Hepatocyte (in vitro differentiated cells): ENCODE data around the gene SUPT7L. TPM values are rescaled to one million over a fixed set of nuclear protein-coding genes. Genes with fewer than 3 reads are reported as not detected.
A peak's percentile ranks its signal among the peaks of the same experiment; 100 is the strongest.

Experiments used
- DNase-seq: peaks from one replicate; pipeline ENCODE4 v3.0.0-alpha.2; 2016; ENCODE audit warnings: low spot score
- H2AFZ ChIP-seq: fragments of 200-600 bp; sonication (generic); 2 replicates; pipeline ENCODE4 v1.6.0; 2016; ENCODE audit warnings: antibody characterized with exemption, mild to moderate bottlenecking
- H3K27ac ChIP-seq: fragments of 200-600 bp; sonication (generic); 2 replicates; pipeline ENCODE4 v1.5.1; 2016; ENCODE audit warnings: mild to moderate bottlenecking
- H3K27me3 ChIP-seq: fragments of 200-600 bp; sonication (generic); 2 replicates; pipeline ENCODE4 v1.6.1; 2016
- H3K36me3 ChIP-seq: fragments of 200-600 bp; sonication (generic); replicated peaks from 2 replicates; pipeline ENCODE4 v1.5.1; 2016; ENCODE audit warnings: low read depth; ENCODE audit not compliant: insufficient read depth
- H3K4me1 ChIP-seq: fragments of 200-600 bp; sonication (generic); 2 replicates; pipeline ENCODE4 v1.5.1; 2016; ENCODE audit warnings: mild to moderate bottlenecking, moderate library complexity; ENCODE audit not compliant: insufficient read depth
- H3K4me2 ChIP-seq: fragments of 200-600 bp; sonication (generic); 2 replicates; pipeline ENCODE4 v1.6.0; 2016
- H3K4me3 ChIP-seq: fragments of 200-600 bp; sonication (generic); 2 replicates; pipeline ENCODE4 v1.5.1; 2016; ENCODE audit warnings: mild to moderate bottlenecking
- H3K79me2 ChIP-seq: fragments of 200-600 bp; sonication (generic); 2 replicates; pipeline ENCODE4 v1.6.0; 2017; ENCODE audit warnings: mild to moderate bottlenecking
- H3K9me2 ChIP-seq: fragments of 200-600 bp; sonication (generic); replicated peaks from 2 replicates; pipeline ENCODE4 v1.6.0; 2017; ENCODE audit warnings: mild to moderate bottlenecking; ENCODE audit not compliant: insufficient read depth
- H3K9me3 ChIP-seq: fragments of 200-600 bp; sonication (generic); 2 replicates; pipeline ENCODE4 v1.5.1; 2016; ENCODE audit warnings: low read depth, mild to moderate bottlenecking
- H4K20me1 ChIP-seq: fragments of 200-600 bp; sonication (generic); 2 replicates; pipeline ENCODE4 v1.6.0; 2016; ENCODE audit warnings: mild to moderate bottlenecking; ENCODE audit not compliant: insufficient read depth, poor library complexity, severe bottlenecking
- EZH2 ChIP-seq: fragments of 200-600 bp; sonication (generic); IDR thresholded peaks from 2 replicates; pipeline ENCODE4 v1.6.1; 2016; ENCODE audit warnings: antibody characterized with exemption, mild to moderate bottlenecking, borderline replicate concordance
- EZH2phosphoT487 ChIP-seq: fragments of 200-600 bp; sonication (generic); IDR thresholded peaks from one replicate; pipeline ENCODE4 v1.6.1; 2018; ENCODE audit warnings: antibody characterized with exemption, mild to moderate bottlenecking, low read depth, moderate library complexity; ENCODE audit not compliant: unreplicated experiment, severe bottlenecking
- WGBS: methylation state at CpG from one replicate; pipeline ENCODE4 v1.1.6; 2016; ENCODE audit warnings: low lambda C conversion rate; ENCODE audit errors: missing lambda C conversion rate; 5-methylcytosine and 5-hydroxymethylcytosine counted together
- polyA plus RNA-seq: library from polyadenylated mRNA; unstranded; fragments of >200 nt; fragmentation: Nextera tagmentation; extraction: Ambion mirVana; gene quantifications from 2 replicates; pipeline ENCODE4 v1.2.1, GENCODE V29; 2016
- total RNA-seq: library from RNA; depleted of rRNA; stranded (reverse); fragments of >200 nt; gene quantifications from 2 replicates; pipeline ENCODE4 v1.2.3, GENCODE V29; 2014
- TF ChIP-seq, protein P1 (sequence below): fragments of 200-600 bp; sonication (generic); IDR thresholded peaks from 2 replicates; pipeline ENCODE4 v1.5.1; 2016; ENCODE audit warnings: antibody characterized with exemption, mild to moderate bottlenecking; ENCODE audit not compliant: poor library complexity

SUPT7L gene
- total and polyA plus RNA-seq, 2 experiments from 2014 or later: 27.3 to 43.3 TPM

DNA sequence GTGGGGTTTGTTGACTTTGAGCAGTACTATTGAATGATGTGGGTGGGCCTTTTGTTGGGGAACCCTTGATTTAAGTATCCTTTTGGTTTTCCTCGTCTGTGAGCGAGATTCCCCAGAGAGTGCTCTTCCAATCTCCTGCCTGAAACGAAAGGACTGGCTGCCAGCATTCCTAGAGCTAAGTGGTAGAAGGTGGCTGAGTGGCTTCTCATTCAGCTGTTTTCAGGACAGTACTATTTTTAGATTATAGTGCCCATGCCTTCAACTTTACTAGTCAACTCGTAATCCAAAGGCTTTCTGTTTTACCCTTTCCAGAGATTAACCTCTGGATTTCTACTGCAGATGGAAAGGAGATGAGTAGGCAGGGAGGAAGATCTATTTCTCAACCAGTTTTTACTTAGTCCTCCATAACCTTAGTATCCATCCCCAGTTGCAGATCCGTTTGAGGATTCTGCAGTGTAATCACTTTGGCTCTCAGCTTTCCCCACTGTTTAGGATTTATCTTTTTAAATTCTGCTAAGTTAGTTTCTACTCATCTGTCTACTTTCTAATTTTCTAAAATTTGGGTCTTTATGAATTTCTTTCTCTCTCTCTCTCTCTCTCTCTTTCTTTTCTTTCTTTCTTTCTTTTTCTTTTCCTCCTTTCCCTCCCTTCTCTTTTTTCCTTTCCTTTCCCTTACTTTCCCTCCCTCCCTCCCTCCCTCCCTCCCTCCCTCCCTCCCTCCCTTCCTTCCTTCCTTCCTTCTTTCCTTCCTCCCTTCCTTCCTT is 9.5 kb upstream of the SUPT7L start:
- Histone ChIP-seq H3K4me2 (no peak overlapping the region), H3K27me3 (no peaks in the 10 kb centered on the region), H3K79me2 (no peaks in the 10 kb centered on the region), H3K9me3 (no peaks in the 10 kb centered on the region), H3K27ac (no peak overlapping the region), H3K4me1 (no peaks in the 10 kb centered on the region), H3K4me3 (no peak overlapping the region), H3K36me3 (no peaks in the 10 kb centered on the region), H4K20me1 (no peaks in the 10 kb centered on the region), H2AFZ (no peak overlapping the region), H3K9me2 (no peaks in the 10 kb centered on the region)
- no peak for TF ChIP-seq EZH2
- TF ChIP-seq, protein P1, sequence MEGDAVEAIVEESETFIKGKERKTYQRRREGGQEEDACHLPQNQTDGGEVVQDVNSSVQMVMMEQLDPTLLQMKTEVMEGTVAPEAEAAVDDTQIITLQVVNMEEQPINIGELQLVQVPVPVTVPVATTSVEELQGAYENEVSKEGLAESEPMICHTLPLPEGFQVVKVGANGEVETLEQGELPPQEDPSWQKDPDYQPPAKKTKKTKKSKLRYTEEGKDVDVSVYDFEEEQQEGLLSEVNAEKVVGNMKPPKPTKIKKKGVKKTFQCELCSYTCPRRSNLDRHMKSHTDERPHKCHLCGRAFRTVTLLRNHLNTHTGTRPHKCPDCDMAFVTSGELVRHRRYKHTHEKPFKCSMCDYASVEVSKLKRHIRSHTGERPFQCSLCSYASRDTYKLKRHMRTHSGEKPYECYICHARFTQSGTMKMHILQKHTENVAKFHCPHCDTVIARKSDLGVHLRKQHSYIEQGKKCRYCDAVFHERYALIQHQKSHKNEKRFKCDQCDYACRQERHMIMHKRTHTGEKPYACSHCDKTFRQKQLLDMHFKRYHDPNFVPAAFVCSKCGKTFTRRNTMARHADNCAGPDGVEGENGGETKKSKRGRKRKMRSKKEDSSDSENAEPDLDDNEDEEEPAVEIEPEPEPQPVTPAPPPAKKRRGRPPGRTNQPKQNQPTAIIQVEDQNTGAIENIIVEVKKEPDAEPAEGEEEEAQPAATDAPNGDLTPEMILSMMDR: no peak
- TF ChIP-seq EZH2phosphoT487: no peak
- no peak for DNase-seq
- 91% methylated on average over 5 of the region's 5 CpGs for WGBS

DNA sequence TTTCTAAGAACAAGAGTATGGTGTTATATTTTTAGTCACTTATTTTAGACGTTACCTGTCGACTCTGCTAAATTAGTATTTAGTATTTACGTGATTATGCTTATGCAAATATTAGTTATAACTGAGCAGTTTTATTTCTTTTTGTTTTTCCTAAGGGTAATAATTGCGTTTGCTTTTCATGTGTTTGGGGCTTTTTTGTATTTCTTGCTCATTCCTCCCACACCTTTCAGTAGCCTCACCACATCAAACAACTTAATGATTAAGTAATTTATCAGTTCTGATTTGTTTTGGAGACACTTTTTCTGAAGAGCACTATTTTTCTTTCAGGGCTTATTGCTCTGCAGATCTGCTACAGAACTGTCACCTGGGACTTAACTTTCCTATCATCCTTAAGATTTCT is 7.8 kb upstream of the SUPT7L start:
- peaks cover 3% of the 10 kb centered on the region for H3K79me2 ChIP-seq
- H3K36me3 ChIP-seq: no peaks in the 10 kb centered on the region
- H3K9me3 ChIP-seq: no peaks in the 10 kb centered on the region
- 97% methylated on average over 4 of the region's 4 CpGs for WGBS
- H3K4me2 ChIP-seq: no peak overlapping the region
- DNase-seq: no peak
- TF ChIP-seq, protein P1: no peak
- TF ChIP-seq EZH2phosphoT487 (no peak), EZH2 (no peak)
- H3K27me3 ChIP-seq: no peaks in the 10 kb centered on the region
- no peak overlapping the region for H2AFZ ChIP-seq
- no peak overlapping the region for H3K27ac ChIP-seq
- no peaks in the 10 kb centered on the region for H4K20me1 ChIP-seq
- no peaks in the 10 kb centered on the region for H3K4me1 ChIP-seq
- H3K9me2 ChIP-seq: no peaks in the 10 kb centered on the region
- no peak overlapping the region for H3K4me3 ChIP-seq

DNA sequence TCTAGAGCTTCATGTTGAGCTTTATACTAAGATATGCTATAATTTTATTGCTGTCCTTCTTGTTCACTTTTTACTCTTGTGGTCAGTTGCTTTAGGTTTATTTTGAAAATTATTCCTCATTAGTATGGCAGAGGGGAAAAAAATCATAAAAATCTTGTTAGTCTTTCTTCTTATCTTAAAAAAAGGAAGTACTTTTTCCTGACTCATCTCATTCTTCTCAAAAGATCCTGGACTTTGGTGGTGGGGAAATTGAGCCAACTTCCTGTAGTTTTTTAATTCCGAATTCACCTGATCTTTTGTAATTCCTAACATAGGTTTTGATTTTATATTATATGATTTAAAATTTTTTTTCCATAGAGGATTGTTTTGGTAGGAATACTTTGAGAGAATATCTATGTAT is 4.0 kb upstream of the SUPT7L start:
- Histone ChIP-seq H3K4me1 (peaks cover 13% of the 10 kb centered on the region), H3K27ac (no peak overlapping the region), H3K4me3 (no peak overlapping the region), H4K20me1 (no peaks in the 10 kb centered on the region), H3K9me2 (no peaks in the 10 kb centered on the region), H3K27me3 (no peaks in the 10 kb centered on the region), H3K9me3 (no peaks in the 10 kb centered on the region), H2AFZ (no peak overlapping the region), H3K36me3 (no peaks in the 10 kb centered on the region), H3K4me2 (no peak overlapping the region), H3K79me2 (peaks cover 34% of the 10 kb centered on the region)
- WGBS: 93% methylated on average over 1 of the region's 1 CpG
- TF ChIP-seq EZH2phosphoT487: no peak
- no peak for TF ChIP-seq EZH2
- DNase-seq: no peak

DNA sequence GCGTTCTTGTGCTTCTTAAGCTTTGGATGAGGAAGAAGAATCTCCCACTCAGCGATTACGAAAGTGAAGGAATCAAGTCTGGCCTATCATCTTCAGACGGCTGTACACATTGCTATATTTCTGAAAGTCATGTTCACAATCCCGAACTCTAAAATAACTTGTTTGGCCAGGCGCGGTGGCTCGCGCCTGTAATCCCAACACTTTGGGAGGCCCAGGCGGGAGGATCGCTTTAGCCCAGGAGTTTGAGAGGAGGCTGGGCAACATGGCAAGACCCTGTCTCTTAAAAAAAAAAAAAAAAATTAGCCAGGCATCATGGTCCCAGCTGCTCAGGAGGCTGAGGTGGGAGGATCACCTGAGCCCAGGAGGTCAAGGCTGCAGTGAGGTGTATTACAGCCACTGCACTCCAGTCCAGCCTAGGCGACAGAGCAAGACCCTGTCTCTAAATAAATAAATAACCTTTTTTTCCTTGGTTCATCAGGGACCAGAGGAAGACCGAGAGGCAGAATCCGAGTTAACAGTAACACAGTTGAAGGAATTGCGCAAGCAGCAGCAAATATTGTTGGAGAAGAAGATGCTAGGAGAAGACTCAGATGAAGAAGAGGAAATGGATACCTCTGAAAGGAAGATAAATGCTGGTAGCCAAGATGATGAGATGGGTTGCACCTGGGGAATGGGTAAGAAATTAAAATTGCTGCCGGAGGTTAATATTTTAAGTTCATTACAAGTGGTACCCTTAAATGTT is 1.4 kb upstream of the SUPT7L start:
- Histone ChIP-seq H3K27ac (no peak overlapping the region), H3K4me3 (peak overlapping the region; percentile 89), H3K4me1 (peaks cover 15% of the 10 kb centered on the region), H3K4me2 (peak overlapping the region; percentile 96), H3K9me2 (no peaks in the 10 kb centered on the region), H2AFZ (peak overlapping the region; percentile 97), H4K20me1 (no peaks in the 10 kb centered on the region), H3K79me2 (peaks cover 59% of the 10 kb centered on the region), H3K27me3 (no peaks in the 10 kb centered on the region), H3K36me3 (no peaks in the 10 kb centered on the region), H3K9me3 (no peaks in the 10 kb centered on the region)
- 91% methylated on average over 16 of the region's 16 CpGs for WGBS
- no peak for DNase-seq
- TF ChIP-seq EZH2phosphoT487 (no peak), EZH2 (no peak)
- TF ChIP-seq, protein P1: no peak
